ENCODE results near the gene PLXDC2. TPM values are rescaled to one million over a fixed set of nuclear protein-coding genes. Genes with fewer than 3 reads are reported as not detected.

Gene PLXDC2
- total RNA-seq: 1 to 10 TPM in 1 of 2 donors, under 1 TPM in 1; 1.00 to 2.4 TPM

DNA sequence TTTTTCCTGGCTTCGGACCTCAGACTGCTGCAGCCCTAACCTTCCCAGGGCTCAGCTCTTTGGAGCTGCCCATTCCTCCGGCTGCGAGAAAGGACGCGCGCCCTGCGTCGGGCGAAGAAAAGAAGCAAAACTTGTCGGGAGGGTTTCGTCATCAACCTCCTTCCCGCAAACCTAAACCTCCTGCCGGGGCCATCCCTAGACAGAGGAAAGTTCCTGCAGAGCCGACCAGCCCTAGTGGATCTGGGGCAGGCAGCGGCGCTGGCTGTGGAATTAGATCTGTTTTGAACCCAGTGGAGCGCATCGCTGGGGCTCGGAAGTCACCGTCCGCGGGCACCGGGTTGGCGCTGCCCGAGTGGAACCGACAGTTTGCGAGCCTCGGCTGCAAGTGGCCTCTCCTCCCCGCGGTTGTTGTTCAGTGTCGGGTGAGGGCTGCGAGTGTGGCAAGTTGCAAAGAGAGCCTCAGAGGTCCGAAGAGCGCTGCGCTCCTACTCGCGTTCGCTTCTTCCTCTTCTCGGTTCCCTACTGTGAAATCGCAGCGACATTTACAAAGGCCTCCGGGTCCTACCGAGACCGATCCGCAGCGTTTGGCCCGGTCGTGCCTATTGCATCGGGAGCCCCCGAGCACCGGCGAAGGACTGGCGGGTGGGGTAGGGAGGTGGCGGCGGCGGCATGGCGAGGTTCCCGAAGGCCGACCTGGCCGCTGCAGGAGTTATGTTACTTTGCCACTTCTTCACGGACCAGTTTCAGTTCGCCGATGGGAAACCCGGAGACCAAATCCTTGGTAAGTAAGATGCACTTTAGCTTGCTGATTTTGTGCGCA lies at the start of gene PLXDC2:
PLXDC2 (plus strand) TSS at position 22 of the 820 bp plus-strand sequence.

Small RNA genes within 50 kb of the gene (small RNA-seq; reads per million reads assigned to genes)
- gene RNU6-1212P: 0 reads per million in 2 donors
